SH-SY5Y (cell line): Measurements from ENCODE around the gene RRBP1.

Experiments
- GATA2 ChIP-seq: IDR thresholded peaks from 2 replicates; pipeline ENCODE4 v1.6.1; 2011; ENCODE audit warnings: mild to moderate bottlenecking, low read depth, low read length
- GATA3 ChIP-seq: IDR thresholded peaks from 2 replicates; pipeline ENCODE4 v1.6.1; 2011; ENCODE audit warnings: low read depth, mild to moderate bottlenecking, low read length, moderate library complexity

- no peak for TF ChIP-seq GATA3
- no peak for TF ChIP-seq GATA2
Measured at GRCh38 chr20:17614812-17615644, 67.0 kb downstream of the RRBP1 start.
